ENCODE data around the gene FAM89A. TPM values are rescaled to one million over a fixed set of nuclear protein-coding genes. Genes with fewer than 3 reads are reported as not detected.
"Not testable (repeated sequence)": the region's sequence is repeated elsewhere in the genome, so short reads cannot be mapped to it uniquely, and the experiment has no call there.

FAM89A gene
- total RNA-seq, 5 donors from 2014 or later (not counting 1 experiment from before 2014, with no cell fraction given): 3.0 to 9.5 (median 7.6) TPM

DNA sequence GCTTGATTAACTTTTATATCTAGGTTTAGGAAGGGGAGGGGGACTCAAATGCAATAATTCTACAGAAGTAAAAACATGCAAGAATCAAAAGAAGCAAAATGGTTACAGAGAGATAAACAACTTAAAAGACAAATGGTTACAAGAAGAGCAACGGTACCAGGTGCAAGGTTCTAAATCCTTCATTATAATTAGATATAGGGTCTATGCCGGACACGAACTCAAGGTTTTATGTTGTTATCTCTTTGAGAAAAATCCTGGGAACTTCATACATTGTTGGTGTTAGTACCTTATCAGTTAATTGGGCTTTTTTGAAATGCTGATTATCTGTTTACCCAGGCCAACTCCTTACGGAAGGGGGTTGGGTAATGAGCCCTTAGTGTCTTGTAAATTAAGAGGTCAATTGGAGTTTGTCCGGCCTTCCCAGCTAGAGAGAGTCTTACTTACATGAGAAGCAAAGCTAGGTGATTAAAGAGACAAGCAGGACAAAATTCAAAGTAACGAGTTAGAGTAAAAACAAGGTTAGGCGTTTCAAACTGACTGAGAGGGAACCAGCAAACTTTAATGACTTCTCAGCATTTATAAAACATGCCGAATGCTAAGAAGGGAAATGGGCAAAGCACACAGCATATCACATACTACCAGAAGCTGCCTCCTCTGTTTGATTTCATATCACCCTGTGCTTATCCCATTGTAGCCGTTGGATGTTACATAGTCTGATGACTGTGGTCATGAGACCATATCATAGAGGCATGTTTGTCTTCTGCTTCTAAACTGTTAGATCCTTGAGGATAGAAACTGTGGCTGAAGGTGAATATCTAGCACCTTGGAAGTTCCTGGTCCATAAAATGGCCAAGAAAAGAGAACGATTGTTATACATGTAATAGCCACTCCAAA, 55.2 kb downstream of the FAM89A start:
- ATAC-seq (replicated peaks in 1 of 4); H3K27ac ChIP-seq (ENCODE audit: low read length); H3K4me3 Mint-ChIP-seq; H3K4me1 ChIP-seq (ENCODE audit: control insufficient read depth in 1 of 2, extremely low read depth in 1 of 2, insufficient read depth in 2 of 2, low read length in 2 of 2); H3K9me3 ChIP-seq; H3K9me3 Mint-ChIP-seq; DNase-seq; H3K4me3 ChIP-seq (ENCODE audit: control insufficient read depth in 1 of 2, extremely low read depth in 1 of 2, low read length in 1 of 2); H3K27me3 Mint-ChIP-seq; H3K27ac Mint-ChIP-seq; H3K27me3 ChIP-seq (replicated peaks in 1 of 2; ENCODE audit: control insufficient read depth in 2 of 2, extremely low read depth in 1 of 2, insufficient read depth in 2 of 2, low read length in 1 of 2); POLR2A ChIA-PET: not testable (repeated sequence)
- 92% methylated on average over 4 of the region's 10 CpGs for WGBS (ENCODE audit: insufficient coverage)
- CTCF ChIA-PET: interaction anchor here in 1 of 2 donors (0.6 kb wide), 1 partner anchor 34 kb away, joined by 3 read pairs; no protein-coding TSS in a partner anchor
- H3K36me3 ChIP-seq (ENCODE audit: control insufficient read depth in 2 of 2, extremely low read depth in 1 of 2, insufficient read depth in 1 of 2, low read length in 1 of 2): peaks cover 3 to 11% of the 10 kb centered on the region in 2 donors
- Mint-ChIP-seq H3K36me3 (peaks cover 16% of the 10 kb centered on the region), H3K4me1 (peaks cover 11 to 20% (median 19%) of the 10 kb centered on the region in 3 donors)

DNA sequence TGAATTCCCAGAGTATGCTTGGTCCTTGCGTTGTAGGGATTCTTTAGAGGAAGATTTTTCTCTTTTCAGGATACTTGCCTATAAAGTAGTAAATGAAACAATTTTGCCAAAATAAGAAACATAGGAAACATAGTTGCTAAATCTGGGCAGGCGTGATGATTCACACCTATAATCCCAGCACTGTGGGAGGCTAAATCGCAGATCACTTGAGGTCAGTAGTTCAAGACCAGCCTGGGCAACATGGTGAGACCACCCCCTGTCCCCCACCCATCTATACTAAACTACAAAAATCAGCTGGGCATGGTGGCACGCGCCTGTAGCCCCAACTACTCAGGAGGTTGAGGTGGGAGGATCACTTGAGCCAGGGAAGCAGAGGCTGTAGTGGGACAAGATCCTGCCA, 56.2 kb downstream of the FAM89A start:
- POLR2A ChIA-PET: no interaction called here
- 82% methylated on average over 2 of the region's 5 CpGs for WGBS (ENCODE audit: insufficient coverage)
- no peaks in the 10 kb centered on the region for H3K27me3 ChIP-seq (replicated peaks in 1 of 2; ENCODE audit: control insufficient read depth in 2 of 2, extremely low read depth in 1 of 2, insufficient read depth in 2 of 2, low read length in 1 of 2)
- no peak overlapping the region for H3K4me3 ChIP-seq (ENCODE audit: control insufficient read depth in 1 of 2, extremely low read depth in 1 of 2, low read length in 1 of 2)
- H3K4me1 ChIP-seq (ENCODE audit: control insufficient read depth in 1 of 2, extremely low read depth in 1 of 2, insufficient read depth in 2 of 2, low read length in 2 of 2): peaks cover 12 to 14% of the 10 kb centered on the region in 2 experiments
- H3K9me3 ChIP-seq: no peaks in the 10 kb centered on the region
- Mint-ChIP-seq H3K4me3 (no peak overlapping the region), H3K9me3 (no peaks in the 10 kb centered on the region), H3K36me3 (peaks cover 9% of the 10 kb centered on the region), H3K27ac (no peak overlapping the region), H3K27me3 (no peaks in the 10 kb centered on the region), H3K4me1 (peaks cover 11 to 20% (median 19%) of the 10 kb centered on the region in 3 donors)
- H3K36me3 ChIP-seq (ENCODE audit: control insufficient read depth in 2 of 2, extremely low read depth in 1 of 2, insufficient read depth in 1 of 2, low read length in 1 of 2): peaks cover 3 to 8% of the 10 kb centered on the region in 2 donors
- no peak for ATAC-seq (replicated peaks in 1 of 4)
- no peak for DNase-seq
- CTCF ChIA-PET: no interaction called here
- H3K27ac ChIP-seq (ENCODE audit: low read length): no peak overlapping the region

DNA sequence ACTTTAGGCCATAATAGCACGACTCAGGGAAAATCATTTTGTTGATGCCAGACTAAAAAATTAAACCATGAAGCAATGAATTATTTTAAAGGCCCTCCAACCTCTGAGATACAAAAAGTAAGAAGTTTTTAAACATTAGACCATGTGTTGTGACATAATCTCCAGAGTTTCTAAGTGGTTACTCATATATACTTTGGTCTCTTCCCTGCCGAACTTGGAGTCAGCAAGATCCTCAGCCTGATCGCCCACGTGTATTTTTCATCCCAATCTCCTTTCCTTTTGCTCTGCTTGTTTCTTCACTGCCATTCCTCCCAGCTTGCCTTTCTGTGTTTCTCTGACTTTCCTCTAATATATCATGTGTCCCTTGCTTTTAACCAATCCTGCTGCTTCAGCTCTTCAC, 57.4 kb downstream of the FAM89A start:
- Mint-ChIP-seq H3K9me3 (no peaks in the 10 kb centered on the region), H3K27me3 (no peaks in the 10 kb centered on the region), H3K4me1 (peaks cover 12 to 21% (median 18%) of the 10 kb centered on the region in 3 donors), H3K4me3 (no peak overlapping the region), H3K27ac (no peak overlapping the region), H3K36me3 (peaks cover 9% of the 10 kb centered on the region)
- Histone ChIP-seq H3K4me1 (ENCODE audit: control insufficient read depth in 1 of 2, extremely low read depth in 1 of 2, insufficient read depth in 2 of 2, low read length in 2 of 2) (peaks cover 15% of the 10 kb centered on the region in 2 experiments), H3K36me3 (ENCODE audit: control insufficient read depth in 2 of 2, extremely low read depth in 1 of 2, insufficient read depth in 1 of 2, low read length in 1 of 2) (peaks cover 3 to 7% of the 10 kb centered on the region in 2 donors), H3K9me3 (no peaks in the 10 kb centered on the region), H3K27me3 (replicated peaks in 1 of 2; ENCODE audit: control insufficient read depth in 2 of 2, extremely low read depth in 1 of 2, insufficient read depth in 2 of 2, low read length in 1 of 2) (no peaks in the 10 kb centered on the region), H3K4me3 (ENCODE audit: control insufficient read depth in 1 of 2, extremely low read depth in 1 of 2, low read length in 1 of 2) (no peak overlapping the region), H3K27ac (ENCODE audit: low read length) (no peak overlapping the region)
- DNase-seq (no peak), ATAC-seq (replicated peaks in 1 of 4) (no peak)
- ChIA-PET CTCF (no interaction called here), POLR2A (no interaction called here)
- 82% methylated on average over 3 of the region's 4 CpGs for WGBS (ENCODE audit: insufficient coverage)

DNA sequence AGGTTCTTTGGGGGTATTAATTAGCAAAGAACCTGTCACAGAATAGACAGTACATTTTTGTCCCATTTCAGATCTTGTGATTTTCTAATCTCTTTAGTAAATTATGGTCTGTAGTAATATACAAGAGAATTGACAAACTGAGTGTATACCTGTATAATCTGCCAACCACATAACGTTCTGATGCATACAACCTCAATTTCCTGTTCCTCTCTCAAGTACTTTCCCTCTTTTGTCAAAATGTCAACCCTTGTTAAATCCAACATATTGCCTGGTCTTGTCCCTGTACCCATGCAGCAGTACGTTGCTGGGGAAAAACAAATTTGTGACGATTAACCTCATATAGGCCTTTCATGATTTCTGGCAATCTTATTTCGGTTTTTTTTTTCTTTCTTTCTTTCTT, 60.1 kb downstream of the FAM89A start:
- no peaks in the 10 kb centered on the region for H3K27me3 Mint-ChIP-seq
- WGBS (ENCODE audit: insufficient coverage): 41% methylated on average over 4 of the region's 4 CpGs
- DNase-seq: peak in 1 of 35 experiments; percentile 26
- Histone ChIP-seq H3K9me3 (no peaks in the 10 kb centered on the region), H3K36me3 (ENCODE audit: control insufficient read depth in 2 of 2, extremely low read depth in 1 of 2, insufficient read depth in 1 of 2, low read length in 1 of 2) (peaks cover 0 to 16% of the 10 kb centered on the region in 2 donors), H3K27ac (ENCODE audit: low read length) (peak overlapping the region; percentile 50), H3K4me1 (ENCODE audit: control insufficient read depth in 1 of 2, extremely low read depth in 1 of 2, insufficient read depth in 2 of 2, low read length in 2 of 2) (peaks cover 36 to 38% of the 10 kb centered on the region in 2 experiments), H3K4me3 (ENCODE audit: control insufficient read depth in 1 of 2, extremely low read depth in 1 of 2, low read length in 1 of 2) (no peak overlapping the region), H3K27me3 (replicated peaks in 1 of 2; ENCODE audit: control insufficient read depth in 2 of 2, extremely low read depth in 1 of 2, insufficient read depth in 2 of 2, low read length in 1 of 2) (no peaks in the 10 kb centered on the region)
- ChIA-PET CTCF (interaction anchor here in 1 of 2 donors (0.8 to 1.2 kb wide), 2 partner anchors 53 to 62 kb away, joined by 3 read pairs; no protein-coding TSS in a partner anchor), POLR2A (no interaction called here)
- peaks cover 30 to 37% (median 33%) of the 10 kb centered on the region in 3 donors for H3K4me1 Mint-ChIP-seq
- peak overlapping the region; percentile 86 to 94 for H3K27ac Mint-ChIP-seq
- no peaks in the 10 kb centered on the region for H3K9me3 Mint-ChIP-seq
- H3K4me3 Mint-ChIP-seq: peak overlapping the region in 2 of 3 donors; percentile 91 to 97
- ATAC-seq (replicated peaks in 1 of 4): no peak
- H3K36me3 Mint-ChIP-seq: peaks cover 9% of the 10 kb centered on the region

DNA sequence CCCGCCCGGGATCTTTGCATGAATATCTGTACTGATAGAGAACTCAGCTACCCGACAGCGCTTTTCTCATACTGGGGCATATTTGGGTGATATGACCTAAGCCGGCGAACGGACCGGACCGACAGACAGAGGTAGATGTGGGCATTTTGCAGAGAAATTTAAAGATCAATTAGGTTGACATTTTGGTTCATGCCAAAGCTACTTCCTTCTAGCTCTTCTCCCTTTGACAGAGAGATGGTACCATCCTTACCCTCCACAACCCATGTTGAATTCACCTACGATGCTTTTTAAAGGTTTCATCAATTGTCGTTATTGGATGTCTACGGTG, 60.7 kb downstream of the FAM89A start:
- CTCF ChIA-PET: interaction anchor here in 1 of 2 donors (0.8 to 1.2 kb wide), 5 partner anchors 27 to 336 kb away, joined by 3 to 4 read pairs (median 3); no protein-coding TSS in a partner anchor
- Histone ChIP-seq H3K4me3 (ENCODE audit: control insufficient read depth in 1 of 2, extremely low read depth in 1 of 2, low read length in 1 of 2) (peak overlapping the region; percentile 73 to 77), H3K27ac (ENCODE audit: low read length) (peak overlapping the region; percentile 50), H3K9me3 (no peaks in the 10 kb centered on the region), H3K36me3 (ENCODE audit: control insufficient read depth in 2 of 2, extremely low read depth in 1 of 2, insufficient read depth in 1 of 2, low read length in 1 of 2) (peaks cover 0 to 16% of the 10 kb centered on the region in 2 donors), H3K4me1 (ENCODE audit: control insufficient read depth in 1 of 2, extremely low read depth in 1 of 2, insufficient read depth in 2 of 2, low read length in 2 of 2) (peaks cover 40 to 42% of the 10 kb centered on the region in 2 experiments), H3K27me3 (replicated peaks in 1 of 2; ENCODE audit: control insufficient read depth in 2 of 2, extremely low read depth in 1 of 2, insufficient read depth in 2 of 2, low read length in 1 of 2) (no peaks in the 10 kb centered on the region)
- ATAC-seq (replicated peaks in 1 of 4) (no peak), DNase-seq (no peak)
- no peaks in the 10 kb centered on the region for H3K9me3 Mint-ChIP-seq
- H3K4me3 Mint-ChIP-seq: peak overlapping the region in 2 of 3 donors; percentile 91 to 97
- POLR2A ChIA-PET: no interaction called here
- peaks cover 9% of the 10 kb centered on the region for H3K36me3 Mint-ChIP-seq
- WGBS (ENCODE audit: insufficient coverage): 0% methylated on average over 4 of the region's 12 CpGs
- no peaks in the 10 kb centered on the region for H3K27me3 Mint-ChIP-seq
- H3K4me1 Mint-ChIP-seq: peaks cover 34 to 38% (median 35%) of the 10 kb centered on the region in 3 donors
- H3K27ac Mint-ChIP-seq: peak overlapping the region; percentile 86 to 94

DNA sequence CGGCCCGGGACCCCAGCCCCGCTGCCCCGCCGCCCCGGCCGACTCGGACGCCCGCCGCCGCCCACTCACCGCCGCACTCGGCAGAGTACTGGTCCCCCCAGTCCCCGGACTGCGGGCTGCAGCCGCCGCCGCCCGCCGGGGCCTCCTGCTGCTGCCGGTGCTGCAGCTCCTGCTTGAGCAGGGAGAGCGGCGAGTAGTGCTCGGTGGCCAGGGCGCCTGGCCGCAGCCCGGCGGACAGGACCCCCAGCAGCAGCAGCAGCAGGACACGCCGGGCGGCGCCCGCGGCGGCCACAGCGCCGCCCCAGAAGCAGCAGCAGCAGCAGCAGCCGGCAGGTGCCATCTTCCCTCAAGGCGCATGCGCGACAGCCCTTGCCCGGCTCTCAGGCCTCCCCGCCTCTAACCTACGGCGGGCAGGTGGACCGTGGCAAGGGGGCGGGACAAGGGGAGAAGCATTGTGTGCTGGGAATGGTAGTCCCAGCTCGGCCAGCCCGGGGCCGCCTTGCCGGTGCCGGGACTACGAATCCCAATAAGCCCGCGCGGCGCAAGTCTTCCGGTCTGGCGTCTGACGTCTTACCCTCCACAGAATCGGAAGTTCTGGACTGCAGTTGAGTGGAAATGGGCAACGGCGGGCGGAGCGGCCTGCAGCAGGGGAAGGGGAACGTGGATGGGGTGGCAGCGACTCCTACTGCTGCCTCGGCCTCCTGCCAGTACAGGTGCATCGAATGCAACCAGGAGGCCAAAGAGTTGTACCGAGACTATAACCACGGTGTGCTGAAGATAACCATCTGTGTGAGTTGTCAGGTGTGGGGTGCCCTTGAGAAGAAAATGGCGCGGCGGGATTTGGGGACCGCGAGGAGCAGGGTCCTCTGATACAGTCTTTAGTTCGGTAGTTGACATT, 61.3 kb downstream of the FAM89A start, which contains the start of the genes ARV1 and TTC13:
ARV1 (plus strand) TSS at position 604 of the 898 bp plus-strand sequence; CDS start at position 616, 12 bp downstream.
TTC13 (minus strand) TSS at position 371 of the 898 bp plus-strand sequence; CDS start at position 340, 31 bp downstream.
- Histone ChIP-seq H3K4me3 (ENCODE audit: control insufficient read depth in 1 of 2, extremely low read depth in 1 of 2, low read length in 1 of 2) (peak within 1 kb of the TSS; percentile 73 to 77), H3K27me3 (replicated peaks in 1 of 2; ENCODE audit: control insufficient read depth in 2 of 2, extremely low read depth in 1 of 2, insufficient read depth in 2 of 2, low read length in 1 of 2) (no peaks in the 10 kb centered on the region), H3K27ac (ENCODE audit: low read length) (peak within 1 kb of the TSS; percentile 66), H3K4me1 (ENCODE audit: control insufficient read depth in 1 of 2, extremely low read depth in 1 of 2, insufficient read depth in 2 of 2, low read length in 2 of 2) (peaks cover 44 to 48% of the 10 kb centered on the region in 2 experiments), H3K9me3 (no peaks in the 10 kb centered on the region), H3K36me3 (ENCODE audit: control insufficient read depth in 2 of 2, extremely low read depth in 1 of 2, insufficient read depth in 1 of 2, low read length in 1 of 2) (peaks cover 0 to 14% of the 10 kb centered on the region in 2 donors)
- peak; percentile 91 to 99 (median 98) for ATAC-seq (replicated peaks in 1 of 4)
- Mint-ChIP-seq H3K27ac (peak within 1 kb of the TSS; percentile 95 to 98), H3K36me3 (peaks cover 9% of the 10 kb centered on the region), H3K9me3 (no peaks in the 10 kb centered on the region), H3K4me3 (peak within 1 kb of the TSS in 2 of 3 donors; percentile 95 to 97), H3K4me1 (peaks cover 38 to 39% (median 39%) of the 10 kb centered on the region in 3 donors), H3K27me3 (no peaks in the 10 kb centered on the region)
- under 1% methylated on average over 74 of the region's 79 CpGs for WGBS (ENCODE audit: insufficient coverage)
- CTCF ChIA-PET: interaction anchor here in 1 of 2 donors (0.8 to 1.2 kb wide), 5 partner anchors 27 to 336 kb away, joined by 3 to 4 read pairs (median 3); no protein-coding TSS in a partner anchor
- DNase-seq: peak; percentile 81 to 96 (median 91)
- POLR2A ChIA-PET: no interaction called here
